Effector memory CD4-positive, alpha-beta T cell (primary cell): ENCODE data around the gene SRPK3.

Source experiments
- DNase-seq, 3 donors: peaks; one replicate each; pipeline ENCODE4 v3.0.0-alpha.2; 2020
- H3K27ac ChIP-seq: 2 replicates; pipeline ENCODE4 v1.7.0; 2013; ENCODE audit warnings: mild to moderate bottlenecking, low read length, moderate library complexity; ENCODE audit not compliant: insufficient read depth, poor library complexity, severe bottlenecking
- H3K27me3 ChIP-seq: replicated peaks from 2 replicates; pipeline ENCODE4 v1.7.0; 2013; ENCODE audit warnings: mild to moderate bottlenecking, low read length; ENCODE audit not compliant: insufficient read depth, control insufficient read depth, poor library complexity, severe bottlenecking
- H3K36me3 ChIP-seq: 2 replicates; pipeline ENCODE4 v1.7.0; 2013; ENCODE audit warnings: mild to moderate bottlenecking, low read length, moderate library complexity; ENCODE audit not compliant: control insufficient read depth, insufficient read depth
- H3K4me1 ChIP-seq: 2 replicates; pipeline ENCODE4 v1.7.0; 2013; ENCODE audit warnings: low read length, mild to moderate bottlenecking; ENCODE audit not compliant: control insufficient read depth, insufficient read depth, poor library complexity, severe bottlenecking
- H3K4me3 ChIP-seq: 2 replicates; pipeline ENCODE4 v1.7.0; 2013; ENCODE audit warnings: low read length, low read depth, mild to moderate bottlenecking; ENCODE audit not compliant: insufficient read depth, poor library complexity, severe bottlenecking
- H3K9me3 ChIP-seq: 2 replicates; pipeline ENCODE4 v1.7.0; 2013; ENCODE audit warnings: mild to moderate bottlenecking, low read length, moderate library complexity; ENCODE audit not compliant: control insufficient read depth

Gene SRPK3

GRCh38 chrX:153800177-153800722 lies 19.4 kb downstream of the SRPK3 start:
- Histone ChIP-seq H3K4me1 (peaks cover 10% of the 10 kb centered on the region), H3K27me3 (no peaks in the 10 kb centered on the region), H3K9me3 (no peaks in the 10 kb centered on the region), H3K4me3 (no peak overlapping the region), H3K27ac (no peak overlapping the region), H3K36me3 (peaks cover 9% of the 10 kb centered on the region)
- no peak for DNase-seq

DNA sequence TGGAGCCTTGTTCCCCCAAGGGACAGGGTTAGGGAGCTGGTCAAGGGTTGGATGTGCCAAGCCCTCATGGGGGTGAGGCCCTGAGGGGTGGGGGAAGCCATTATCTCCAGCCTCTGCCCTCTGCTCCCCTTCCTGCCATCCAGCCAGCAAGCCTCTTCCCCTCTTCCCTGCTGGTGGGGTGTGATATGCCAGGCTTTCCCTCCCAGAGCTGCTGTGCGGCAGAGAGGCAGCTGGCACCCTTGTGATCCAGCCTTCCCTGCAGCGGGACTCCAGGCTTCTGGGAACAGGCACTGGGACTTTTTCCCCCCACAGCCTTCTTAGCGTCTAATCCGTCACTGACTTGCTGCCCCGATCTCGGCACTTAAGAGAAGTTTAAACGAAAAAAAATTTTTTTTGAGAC lies 19.9 kb downstream of the SRPK3 start:
- no peaks in the 10 kb centered on the region for H3K9me3 ChIP-seq
- no peak overlapping the region for H3K27ac ChIP-seq
- no peaks in the 10 kb centered on the region for H3K27me3 ChIP-seq

DNA sequence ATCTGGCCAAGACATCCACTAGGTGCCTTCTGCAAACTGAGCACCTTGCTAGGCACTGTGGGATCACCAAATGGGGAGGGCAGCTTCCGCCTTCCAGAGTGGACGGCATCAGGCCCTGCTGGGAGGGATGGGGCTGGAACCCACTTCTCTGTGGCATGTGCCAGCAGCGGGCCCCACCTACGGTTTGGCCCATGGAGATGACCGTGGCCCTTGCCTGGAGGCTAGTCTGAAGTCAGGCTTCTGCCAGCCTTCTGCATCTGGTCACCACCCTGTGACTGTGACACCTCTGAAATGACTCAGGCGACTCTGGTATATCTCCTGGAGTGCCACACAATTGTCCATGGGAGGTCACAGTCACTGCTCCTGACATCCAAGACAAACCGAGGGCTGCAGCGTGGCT lies 20.8 kb downstream of the SRPK3 start:
- no peaks in the 10 kb centered on the region for H3K9me3 ChIP-seq
- no peaks in the 10 kb centered on the region for H3K27me3 ChIP-seq
- DNase-seq = no peak
- no peak overlapping the region for H3K4me3 ChIP-seq
- no peak overlapping the region for H3K27ac ChIP-seq
- H3K4me1 ChIP-seq = no peaks in the 10 kb centered on the region
- peaks cover 9% of the 10 kb centered on the region for H3K36me3 ChIP-seq

More for the DNA sequence above, 19.9 kb downstream of the SRPK3 start:
- H3K4me1 ChIP-seq = peaks cover 6% of the 10 kb centered on the region
- DNase-seq = no peak
- peaks cover 9% of the 10 kb centered on the region for H3K36me3 ChIP-seq
- no peak overlapping the region for H3K4me3 ChIP-seq

DNA sequence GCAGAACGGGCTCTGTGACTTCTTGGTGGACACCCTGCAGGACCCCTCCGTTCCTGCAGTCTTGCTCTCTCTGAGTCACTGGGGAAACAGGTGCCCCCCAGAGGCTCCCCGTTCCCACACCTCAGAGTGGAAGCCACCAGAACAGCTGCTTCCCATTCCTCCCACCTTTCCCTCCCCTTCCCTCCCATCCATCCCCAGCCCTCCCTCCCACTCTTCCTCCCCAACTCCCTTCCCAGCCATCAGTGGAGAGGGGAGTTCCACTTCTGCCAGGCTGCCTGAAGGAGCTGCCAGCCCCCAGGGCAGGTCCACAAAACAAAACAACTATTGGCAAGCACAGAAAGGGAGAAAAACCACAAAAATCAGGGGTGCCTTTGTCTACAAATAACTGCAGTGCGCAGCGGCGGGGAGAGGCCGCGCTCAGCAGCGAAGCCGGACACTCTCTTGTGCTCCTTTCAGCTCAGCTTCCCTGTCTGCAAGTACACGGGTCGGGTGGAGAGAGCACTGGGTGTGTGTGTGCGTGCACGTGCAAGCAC lies 21.7 kb downstream of the SRPK3 start:
- Histone ChIP-seq H3K9me3 (no peaks in the 10 kb centered on the region), H3K27ac (no peak overlapping the region), H3K4me1 (no peaks in the 10 kb centered on the region), H3K36me3 (peaks cover 5% of the 10 kb centered on the region), H3K4me3 (no peak overlapping the region), H3K27me3 (no peaks in the 10 kb centered on the region)
- no peak for DNase-seq

DNA sequence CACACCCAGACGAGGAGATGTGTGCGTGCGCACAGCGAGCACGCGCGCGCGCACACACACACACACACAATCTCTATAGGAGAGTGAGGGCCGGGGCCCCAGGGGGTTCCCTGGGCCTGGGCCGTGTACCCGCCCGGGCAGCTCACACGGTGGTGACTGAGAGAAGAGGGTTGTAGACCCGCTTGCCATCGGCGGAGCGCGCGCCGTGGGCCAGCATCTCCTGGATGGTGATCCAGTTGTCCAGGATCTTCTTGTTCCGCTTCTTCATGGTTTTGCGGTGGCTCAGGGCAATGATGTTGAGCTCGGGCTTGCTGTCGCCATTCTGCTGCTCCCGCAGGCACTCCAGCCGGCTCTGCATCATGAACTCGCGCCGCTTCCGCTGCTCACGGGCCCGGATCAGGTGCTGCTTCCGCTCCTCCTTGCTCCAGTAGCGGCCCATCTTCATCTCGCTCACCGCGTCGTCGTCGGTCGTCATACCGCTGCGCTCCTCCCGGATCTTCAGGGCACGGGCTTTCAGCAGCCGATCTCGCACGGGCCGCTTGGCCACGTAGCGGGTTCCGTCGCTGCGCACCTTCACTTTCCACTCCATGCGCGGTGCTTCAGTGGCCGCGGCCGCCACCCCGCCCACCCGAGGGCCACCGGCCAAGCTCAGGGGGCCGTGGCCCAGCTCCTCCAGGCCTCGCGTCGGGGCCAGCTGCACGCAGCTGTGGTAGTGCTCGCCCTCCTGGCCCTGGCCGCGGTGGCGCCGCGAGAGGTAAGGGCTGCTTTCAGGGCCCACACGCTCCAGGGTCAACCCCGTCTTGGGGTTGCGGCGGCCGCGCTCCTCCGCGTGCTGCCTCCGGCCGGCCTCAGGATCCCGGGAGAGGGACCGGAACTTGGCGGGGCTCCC lies 22.6 kb downstream of the SRPK3 start:
- Histone ChIP-seq H3K27me3 (no peaks in the 10 kb centered on the region), H3K4me1 (no peaks in the 10 kb centered on the region), H3K9me3 (no peaks in the 10 kb centered on the region), H3K36me3 (peaks cover 5% of the 10 kb centered on the region), H3K27ac (no peak overlapping the region), H3K4me3 (no peak overlapping the region)
- no peak for DNase-seq

- Histone ChIP-seq H3K27me3 (no peaks in the 10 kb centered on the region), H3K9me3 (no peaks in the 10 kb centered on the region)
- no peak for DNase-seq
Observed at GRCh38 chrX:153804100-153804595, 23.3 kb downstream of the SRPK3 start.

DNA sequence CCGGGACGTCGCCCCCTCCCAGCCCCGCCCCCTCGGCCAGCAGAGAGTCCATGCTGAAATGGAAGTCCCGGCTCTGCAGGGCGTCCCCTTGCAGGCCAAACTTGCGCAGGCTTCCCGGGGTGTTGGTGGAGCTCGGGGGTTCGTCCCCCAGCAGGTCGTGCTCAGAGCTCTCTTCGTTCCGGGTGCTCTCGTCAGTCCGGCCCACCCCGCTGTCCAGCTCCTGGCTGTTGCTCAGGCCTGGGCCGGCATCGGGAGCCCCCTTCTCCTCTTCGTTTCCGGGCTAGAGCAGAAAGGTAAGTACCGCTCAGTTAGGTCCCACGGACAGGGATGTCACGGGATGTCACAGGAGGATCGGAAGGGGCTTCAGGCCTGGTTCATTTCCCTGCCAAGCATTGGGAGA lies 23.8 kb downstream of the SRPK3 start:
- no peak for DNase-seq
- no peaks in the 10 kb centered on the region for H3K4me1 ChIP-seq
- no peaks in the 10 kb centered on the region for H3K27me3 ChIP-seq
- no peak overlapping the region for H3K27ac ChIP-seq
- no peaks in the 10 kb centered on the region for H3K36me3 ChIP-seq
- no peak overlapping the region for H3K4me3 ChIP-seq
- no peaks in the 10 kb centered on the region for H3K9me3 ChIP-seq

More at GRCh38 chrX:153804100-153804595, 23.3 kb downstream of the SRPK3 start:
- Histone ChIP-seq H3K27ac (no peak overlapping the region), H3K36me3 (no peaks in the 10 kb centered on the region), H3K4me1 (no peaks in the 10 kb centered on the region), H3K4me3 (no peak overlapping the region)

DNA sequence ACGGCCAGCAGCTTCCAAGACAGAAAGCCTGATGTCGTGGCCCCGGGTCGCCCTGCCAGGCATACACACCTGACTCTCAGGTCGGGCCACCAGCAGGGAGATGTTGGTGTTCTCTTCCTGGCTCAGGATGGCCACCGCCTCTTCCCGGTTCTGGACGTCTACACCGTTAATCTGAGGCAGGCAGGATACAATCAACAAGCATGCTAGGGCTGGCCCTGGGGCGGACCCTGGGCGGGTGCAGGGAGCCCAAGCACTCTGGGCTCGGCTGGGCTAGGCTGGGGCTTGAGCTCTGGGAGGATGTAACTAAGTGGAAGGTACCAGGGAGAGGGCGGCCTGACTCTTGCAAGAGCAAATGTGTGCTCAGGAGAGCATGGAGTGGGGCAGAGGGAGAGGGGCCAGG lies 24.6 kb downstream of the SRPK3 start:
- Histone ChIP-seq H3K4me1 (no peaks in the 10 kb centered on the region), H3K9me3 (no peaks in the 10 kb centered on the region), H3K27me3 (no peaks in the 10 kb centered on the region), H3K27ac (no peak overlapping the region), H3K36me3 (no peaks in the 10 kb centered on the region), H3K4me3 (no peak overlapping the region)
- DNase-seq = no peak

GRCh38 chrX:153806999-153807575 lies 26.2 kb downstream of the SRPK3 start:
- no peaks in the 10 kb centered on the region for H3K27me3 ChIP-seq
- H3K36me3 ChIP-seq = no peaks in the 10 kb centered on the region
- no peak overlapping the region for H3K4me3 ChIP-seq
- H3K27ac ChIP-seq = no peak overlapping the region
- H3K9me3 ChIP-seq = no peaks in the 10 kb centered on the region
- DNase-seq = no peak
- no peaks in the 10 kb centered on the region for H3K4me1 ChIP-seq

DNA sequence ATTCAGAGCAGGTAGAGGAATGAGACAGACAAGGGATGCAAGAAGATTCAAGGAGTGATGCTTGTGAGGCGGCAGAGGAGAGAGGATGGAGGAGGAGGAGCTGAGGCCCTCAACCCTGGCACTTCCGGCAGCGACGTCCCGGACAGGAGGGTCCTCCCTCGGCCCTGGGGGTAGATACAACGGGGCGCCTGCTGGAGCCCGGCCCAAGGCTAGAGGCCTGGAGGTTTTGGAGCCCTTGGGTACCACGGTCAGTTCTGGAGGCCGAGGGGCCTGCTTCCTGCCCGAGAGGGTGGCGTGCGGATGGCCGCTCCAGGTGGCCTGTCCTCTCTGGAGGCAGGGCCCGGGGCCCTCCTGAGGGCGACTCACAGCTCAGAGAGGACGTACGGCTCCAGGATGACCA lies 27.1 kb downstream of the SRPK3 start:
- DNase-seq = no peak
- Histone ChIP-seq H3K9me3 (no peaks in the 10 kb centered on the region), H3K4me1 (no peaks in the 10 kb centered on the region), H3K27me3 (no peaks in the 10 kb centered on the region), H3K27ac (no peak overlapping the region), H3K4me3 (no peak overlapping the region), H3K36me3 (no peaks in the 10 kb centered on the region)
